HG03520 (cell line): ENCODE results near the gene TDG.
"Not testable (repeated sequence)": the region's sequence is repeated elsewhere in the genome, so short reads cannot be mapped to it uniquely, and the experiment has no call there.

Experiments
- ATAC-seq: cut with Tn5 transposase; IDR thresholded peaks from one replicate; pipeline ENCODE4 v1.9.1; 2021; ENCODE audit warnings: mild to moderate bottlenecking, moderate library complexity; ENCODE audit not compliant: unreplicated experiment

Gene TDG

DNA sequence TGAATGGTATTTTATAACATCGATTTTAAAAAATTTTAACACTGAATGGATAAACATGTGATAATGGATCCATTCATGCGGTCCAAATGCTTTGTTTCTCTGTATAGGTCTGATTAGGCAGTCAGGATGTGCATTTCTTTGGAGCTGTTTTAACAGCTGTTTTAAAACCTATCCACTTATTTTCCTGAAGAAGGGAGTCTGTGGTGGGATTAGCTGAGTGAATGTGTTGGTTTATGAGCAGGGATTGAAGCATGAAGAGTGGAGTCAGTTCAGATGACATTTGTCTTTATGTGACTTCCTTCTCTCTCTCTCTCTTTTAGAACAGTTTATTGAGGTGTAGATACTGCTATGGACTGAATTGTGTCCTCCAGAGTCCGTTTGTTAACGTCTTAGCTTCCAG, 46.7 kb downstream of the TDG start:
- no peak for ATAC-seq

DNA sequence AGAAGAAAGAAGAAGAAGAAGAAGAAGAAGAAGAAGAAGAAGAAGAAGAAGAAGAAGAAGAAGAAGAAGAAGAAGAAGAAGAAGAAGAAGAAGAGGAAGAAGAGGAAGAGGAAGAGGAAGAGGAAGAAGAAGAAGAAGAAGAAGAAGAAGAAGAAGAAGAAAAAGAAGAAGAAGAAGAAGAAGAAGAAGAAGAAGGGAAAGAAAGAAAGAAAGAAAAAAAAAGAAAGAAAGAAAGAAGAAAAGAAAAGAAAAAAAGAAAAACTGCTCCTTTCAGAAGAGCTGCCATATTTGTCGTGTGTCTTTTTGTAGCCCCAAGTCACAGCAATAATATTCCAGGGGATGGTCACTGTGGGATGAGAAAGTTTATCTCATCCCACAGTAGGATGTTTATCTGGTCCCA, 56.2 kb downstream of the TDG start:
- ATAC-seq: not testable (repeated sequence)

- no peak for ATAC-seq
Observed at GRCh38 chr12:104022786-104023185, 57.1 kb downstream of the TDG start.

DNA sequence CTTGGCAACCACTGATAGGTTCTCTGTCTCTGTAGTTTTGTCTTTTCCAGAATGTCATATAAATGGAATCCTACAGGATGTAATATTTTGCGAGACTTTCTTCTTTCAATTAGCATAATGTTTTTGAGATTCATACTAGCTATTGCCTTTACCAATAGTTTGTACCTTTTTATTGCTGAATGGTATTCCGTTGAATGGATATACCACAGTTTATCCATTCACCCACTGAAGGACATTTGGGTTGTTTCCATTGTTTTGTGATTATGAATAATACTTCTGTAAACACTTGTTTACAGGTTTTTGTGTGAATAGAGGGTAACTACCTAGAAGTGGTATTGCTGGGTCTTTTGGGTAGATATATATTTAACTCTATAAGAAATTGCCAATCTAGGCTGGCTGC, 58.0 kb downstream of the TDG start:
- ATAC-seq: no peak

- no peak for ATAC-seq
Observed at GRCh38 chr12:104024348-104024747, 58.7 kb downstream of the TDG start.

GRCh38 chr12:104025771-104026170, 60.1 kb downstream of the TDG start:
- no peak for ATAC-seq

- no peak for ATAC-seq
Observed at GRCh38 chr12:104026841-104027599, 61.3 kb downstream of the TDG start.

- not testable (repeated sequence) for ATAC-seq
Observed at GRCh38 chr12:104030596-104030995, 64.9 kb downstream of the TDG start.

DNA sequence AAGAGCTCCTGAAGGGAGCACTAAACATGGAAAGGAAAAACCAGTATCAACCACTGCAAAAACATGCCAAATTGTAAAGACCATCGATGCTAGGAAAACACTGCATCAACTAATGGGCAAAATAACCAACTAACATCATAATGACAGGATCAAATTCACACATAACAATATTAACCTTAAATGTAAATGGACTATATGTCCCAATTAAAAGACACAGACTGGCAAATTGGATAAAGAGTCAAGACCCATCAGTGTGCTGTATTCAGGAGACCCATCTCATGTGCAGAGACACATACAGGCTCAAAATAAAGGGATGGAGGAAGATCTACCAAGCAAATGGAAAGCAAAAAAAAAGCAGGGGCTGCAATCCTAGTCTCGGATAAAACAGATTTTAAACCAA, 70.5 kb downstream of the TDG start:
- ATAC-seq: not testable (repeated sequence)
